GM19043 (cell line): Measurements from ENCODE around the gene TAF11.
"Not testable (repeated sequence)": the region's sequence is repeated elsewhere in the genome, so short reads cannot be mapped to it uniquely, and the experiment has no call there.

Experiments used
- ATAC-seq: cut with Tn5 transposase; IDR thresholded peaks from one replicate; pipeline ENCODE4 v1.9.1; 2021; ENCODE audit warnings: low read depth; ENCODE audit not compliant: unreplicated experiment

TAF11 gene

DNA sequence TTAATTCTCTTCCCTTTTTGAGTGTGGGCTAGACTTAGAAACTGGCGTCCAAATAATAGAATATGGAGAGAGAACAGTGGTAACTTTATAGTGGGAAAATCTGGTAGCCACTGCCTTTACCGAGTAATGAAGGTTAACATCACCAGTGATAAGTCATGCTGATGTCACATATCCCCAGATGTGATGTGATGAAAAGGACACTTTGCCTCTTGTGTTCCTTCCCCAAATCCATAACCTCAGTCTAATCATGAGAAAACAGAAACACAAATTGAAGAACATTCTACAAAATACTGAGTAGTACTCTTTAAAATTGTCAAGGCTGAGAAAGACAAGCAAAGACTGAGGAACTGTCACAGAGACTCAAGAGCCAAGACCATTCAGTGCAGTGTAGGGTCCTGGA is 19.0 kb upstream of the TAF11 start:
- no peak for ATAC-seq

DNA sequence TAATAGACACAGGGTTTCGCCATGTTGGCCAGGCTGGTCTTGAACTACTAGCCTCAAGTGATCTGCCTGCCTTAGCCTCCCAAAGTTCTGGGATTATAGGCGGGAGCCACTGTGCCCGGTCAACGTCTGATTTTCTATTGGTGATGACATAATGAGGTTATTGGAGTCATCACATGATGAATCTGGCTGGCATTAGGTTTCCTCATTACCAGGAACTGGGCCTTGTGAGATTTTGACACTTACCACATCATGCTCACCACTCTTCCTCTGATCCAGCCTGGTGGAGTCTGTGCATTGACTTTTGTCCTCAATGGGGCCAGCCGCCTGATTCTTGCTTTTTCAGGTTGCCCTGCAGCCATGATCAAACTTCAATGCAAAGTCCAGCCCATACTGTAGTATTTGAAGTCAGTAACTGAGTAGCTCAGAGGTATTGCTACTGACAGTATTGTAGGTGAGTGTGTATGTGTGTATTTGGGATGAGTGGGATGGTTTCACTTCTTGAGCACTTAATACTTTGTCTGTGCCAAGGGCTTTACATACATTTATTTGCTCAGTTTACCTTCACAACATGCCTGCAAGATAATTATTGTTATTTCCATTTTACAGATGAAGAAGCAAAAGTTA is 17.3 kb upstream of the TAF11 start:
- no peak for ATAC-seq

DNA sequence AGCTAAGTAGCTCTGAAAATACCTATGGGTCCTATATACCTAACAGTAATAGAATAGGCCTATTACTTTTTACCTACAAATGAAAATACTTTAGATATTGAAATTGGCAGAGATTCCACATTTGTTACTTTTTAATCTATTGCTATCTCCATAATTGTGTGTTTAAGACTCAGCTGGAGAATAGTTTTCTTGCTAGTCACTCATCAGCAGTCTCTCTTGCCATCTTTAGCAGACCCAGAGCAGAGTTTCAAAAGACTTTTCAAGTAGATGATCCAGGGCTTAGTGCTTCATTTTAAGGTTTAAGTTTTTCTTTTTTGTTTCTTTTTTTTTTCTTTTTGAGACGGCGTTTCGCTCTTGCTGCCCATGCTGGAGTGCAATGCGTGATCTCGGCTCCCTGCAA is 14.1 kb upstream of the TAF11 start:
- ATAC-seq, result no peak

DNA sequence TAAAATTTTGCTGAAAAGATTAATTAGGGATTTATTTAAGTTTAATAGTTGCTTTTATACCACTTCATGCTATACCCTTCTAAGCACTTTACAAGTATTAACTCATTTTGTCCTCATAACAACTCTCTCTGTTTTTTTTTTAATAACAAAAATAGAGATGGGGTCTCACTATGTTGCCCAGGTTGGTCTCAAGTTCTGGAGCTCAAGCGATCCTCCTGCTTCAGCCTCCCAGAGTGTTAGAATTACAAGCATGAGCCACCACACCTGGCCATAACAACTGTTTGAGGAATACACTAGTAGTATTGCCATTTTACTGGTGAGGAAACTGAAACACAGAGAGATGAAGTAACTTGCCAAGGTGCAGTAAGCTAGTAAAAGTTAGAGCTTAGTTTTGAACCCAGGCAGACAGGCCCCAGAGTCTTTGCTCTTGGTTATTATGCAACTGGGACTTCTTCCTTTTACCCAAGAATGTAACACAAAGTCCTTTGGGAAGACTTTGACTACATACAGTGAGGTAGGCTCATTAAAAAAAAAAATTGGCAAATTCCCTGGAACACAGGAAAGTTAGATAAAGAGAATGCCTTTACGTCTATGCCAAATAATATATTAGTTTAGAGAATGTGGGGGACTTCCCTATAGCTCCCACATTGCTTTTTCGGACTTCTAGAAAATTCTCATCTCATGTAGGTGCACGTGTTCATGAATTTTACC is 12.6 kb upstream of the TAF11 start:
- ATAC-seq, result no peak

DNA sequence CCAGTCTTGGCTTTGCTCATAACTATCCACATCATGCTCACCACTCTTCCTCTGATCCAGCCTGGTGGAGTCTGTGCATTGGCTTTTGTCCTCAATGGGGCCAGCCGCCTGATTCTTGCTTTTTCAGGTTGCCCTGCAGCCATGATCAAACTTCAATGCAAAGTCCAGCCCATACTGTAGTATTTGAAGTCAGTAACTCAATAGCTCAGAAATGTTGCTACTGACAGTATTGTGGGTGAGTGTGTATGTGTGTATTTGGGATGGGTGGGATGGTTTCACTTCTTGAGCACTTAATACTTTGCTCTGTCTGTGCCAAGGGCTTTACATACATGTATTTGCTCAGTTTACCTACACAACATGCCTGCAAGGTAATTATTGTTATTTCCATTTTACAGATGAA is 11.9 kb upstream of the TAF11 start:
- not testable (repeated sequence) for ATAC-seq

DNA sequence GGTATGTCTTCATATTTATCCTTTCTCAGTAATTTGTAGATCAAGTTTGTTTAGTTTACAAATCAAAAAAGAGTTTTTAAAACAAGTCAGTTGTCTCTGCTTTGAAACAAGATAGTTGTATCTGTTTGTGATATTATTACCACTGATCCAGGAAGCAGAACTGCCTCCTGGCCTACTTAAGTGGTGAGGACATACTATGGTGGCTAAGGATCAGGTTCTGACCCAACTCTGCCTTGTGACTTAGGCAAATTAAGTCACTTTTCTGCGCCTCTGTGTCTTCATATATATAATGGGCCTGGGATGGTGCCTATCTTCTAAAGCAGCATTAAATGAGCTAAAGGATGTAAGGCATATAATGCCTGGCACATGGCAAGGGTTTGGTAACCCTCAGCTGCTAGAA is 9.9 kb upstream of the TAF11 start:
- no peak for ATAC-seq

DNA sequence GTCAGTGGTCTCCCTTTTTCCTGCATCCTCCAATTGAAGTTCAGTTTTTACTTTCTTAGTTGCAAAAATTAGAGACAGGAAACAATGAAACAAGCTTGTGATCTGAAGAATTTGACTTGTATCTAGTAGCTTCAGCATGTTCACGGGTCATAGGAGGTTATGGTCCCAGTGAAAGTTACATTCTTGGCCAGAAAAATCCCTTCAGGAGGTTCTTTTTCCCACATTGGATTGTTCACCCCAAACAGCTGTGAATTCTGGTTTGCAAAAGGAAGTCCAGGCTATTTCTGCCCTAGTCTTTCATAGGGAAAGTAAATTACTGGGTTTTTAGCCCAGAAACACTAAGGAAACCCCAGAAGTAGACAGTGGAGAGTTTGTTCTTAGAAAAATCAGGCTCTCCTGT is 9.3 kb upstream of the TAF11 start:
- ATAC-seq, result no peak

DNA sequence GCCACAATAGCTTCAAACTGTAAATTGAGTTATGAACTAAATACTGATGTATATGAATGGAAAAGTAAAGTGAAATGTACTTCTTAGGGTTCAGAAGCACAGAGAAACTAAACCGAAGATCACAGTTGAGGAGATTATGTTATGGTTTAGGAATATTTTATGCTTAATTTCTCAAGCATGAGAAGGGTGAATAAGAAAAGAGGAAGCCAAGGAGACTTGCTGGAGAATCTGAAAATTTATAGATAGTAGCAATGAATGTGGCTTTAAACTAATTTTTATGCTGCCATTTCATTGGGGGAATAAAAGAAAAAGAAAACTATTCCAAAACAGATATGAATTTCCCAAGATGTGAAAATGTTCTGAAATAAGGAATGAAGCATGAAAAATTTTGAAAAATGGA is 6.9 kb upstream of the TAF11 start:
- no peak for ATAC-seq

DNA sequence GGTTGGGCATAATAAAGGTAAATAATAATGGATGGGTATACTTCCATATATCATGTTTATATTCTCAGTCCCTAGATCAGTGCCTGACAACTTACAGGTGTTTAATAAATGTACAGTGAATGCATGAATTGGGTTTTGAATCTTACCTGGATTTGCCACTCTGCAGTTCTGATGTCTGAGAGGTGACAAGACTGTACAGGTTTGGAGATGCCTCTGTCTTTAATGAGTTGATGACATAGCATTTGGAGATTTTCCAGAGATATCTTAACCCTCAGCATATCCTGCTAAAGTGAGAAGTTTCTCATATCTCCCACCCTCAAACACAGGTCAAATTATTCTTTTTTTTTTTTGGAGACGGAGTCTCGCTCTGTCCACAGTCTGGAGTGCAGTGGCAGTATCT is 3.5 kb upstream of the TAF11 start:
- no peak for ATAC-seq

DNA sequence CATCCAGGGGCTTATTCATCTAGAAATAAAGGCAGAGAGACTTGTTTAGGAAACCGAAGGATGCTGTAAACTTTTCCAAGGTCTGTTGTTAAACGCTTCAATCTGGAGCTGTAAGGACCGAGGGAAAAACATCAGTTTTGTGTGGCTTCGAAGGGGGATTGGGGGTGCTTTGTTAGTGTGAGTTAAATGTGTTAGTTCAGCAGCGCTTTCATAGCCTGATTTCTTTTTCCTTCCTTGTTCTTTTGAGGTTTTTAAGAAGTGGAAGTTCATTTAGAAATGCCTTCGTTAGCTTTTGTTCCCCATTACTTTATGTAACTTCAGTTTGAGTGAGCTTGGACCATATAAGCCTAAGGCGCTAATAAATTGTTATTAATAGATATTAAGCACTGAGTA is 2.7 kb upstream of the TAF11 start:
- ATAC-seq, result no peak

DNA sequence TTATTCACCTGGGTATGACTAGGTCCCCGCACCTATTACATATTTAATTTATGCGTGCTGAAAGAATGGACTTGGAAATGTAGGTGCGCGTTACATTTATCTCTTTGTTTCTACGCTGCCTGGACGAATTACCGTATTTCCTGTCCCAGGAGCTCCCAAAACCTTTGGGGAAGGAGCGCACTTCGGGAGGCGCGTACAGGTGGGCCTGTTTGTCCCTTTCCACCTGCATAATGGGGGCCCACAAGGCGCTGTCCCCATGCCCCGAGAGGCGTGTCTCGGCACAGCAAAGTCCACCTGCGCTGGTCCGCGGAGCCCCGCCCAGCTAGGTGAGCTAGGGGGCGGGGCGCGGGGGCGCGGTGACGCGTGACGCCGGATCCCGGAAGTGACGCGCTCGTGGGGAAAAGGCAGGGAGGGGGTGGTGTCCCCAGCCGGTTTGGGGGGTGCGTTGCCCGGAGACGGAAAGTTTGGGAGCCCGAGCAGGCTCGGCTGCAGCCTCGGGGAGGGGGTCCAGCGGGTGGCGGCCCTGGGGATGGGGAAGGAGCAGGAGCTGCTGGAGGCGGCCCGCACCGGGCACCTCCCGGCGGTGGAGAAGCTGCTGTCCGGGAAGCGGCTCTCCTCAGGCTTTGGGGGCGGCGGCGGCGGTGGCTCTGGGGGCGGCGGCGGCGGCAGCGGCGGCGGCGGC is 1.2 kb upstream of the TAF11 start, which contains the start of gene ANKS1A:
ANKS1A (plus strand) TSS at position 382 of the 682 bp plus-strand sequence; CDS start at position 530, 148 bp downstream.
- no peak for ATAC-seq

DNA sequence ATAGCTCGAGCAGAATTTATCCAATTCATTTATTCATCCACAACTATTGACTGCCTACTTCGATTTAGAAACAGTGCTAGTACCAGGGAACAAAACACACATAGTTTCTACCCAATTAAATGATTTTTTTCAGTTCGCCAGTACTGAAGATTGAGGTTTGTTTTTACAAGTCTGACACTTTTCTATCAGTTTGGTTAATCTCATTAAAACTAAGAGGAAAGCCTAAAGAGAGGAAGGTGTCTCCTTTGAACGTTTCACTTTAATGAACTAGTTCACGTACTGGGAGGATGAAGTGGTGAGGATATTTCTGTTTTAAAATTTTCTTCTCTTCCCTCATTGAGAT is 643 bp upstream of the TAF11 start:
- no peak for ATAC-seq

DNA sequence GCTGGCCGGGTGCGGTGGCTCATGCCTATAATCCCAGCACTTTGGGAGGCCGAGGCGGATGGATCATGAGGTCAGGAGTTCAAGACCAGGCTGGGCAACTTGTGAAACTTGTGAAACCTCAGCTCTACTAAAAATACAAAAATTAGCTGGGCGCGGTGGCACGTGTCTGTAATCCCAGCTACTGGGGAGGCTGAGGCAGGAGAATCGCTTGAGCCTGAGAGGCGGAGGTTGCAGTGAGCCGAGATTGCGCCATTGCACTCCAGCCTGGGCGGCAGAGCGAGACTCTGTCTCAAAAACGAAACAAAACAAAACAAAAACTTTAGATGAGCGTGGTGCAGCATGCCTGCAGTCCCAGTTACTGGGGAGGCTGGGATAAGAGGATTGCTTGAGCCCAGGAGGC is 2.0 kb downstream of the TAF11 start:
- not testable (repeated sequence) for ATAC-seq

DNA sequence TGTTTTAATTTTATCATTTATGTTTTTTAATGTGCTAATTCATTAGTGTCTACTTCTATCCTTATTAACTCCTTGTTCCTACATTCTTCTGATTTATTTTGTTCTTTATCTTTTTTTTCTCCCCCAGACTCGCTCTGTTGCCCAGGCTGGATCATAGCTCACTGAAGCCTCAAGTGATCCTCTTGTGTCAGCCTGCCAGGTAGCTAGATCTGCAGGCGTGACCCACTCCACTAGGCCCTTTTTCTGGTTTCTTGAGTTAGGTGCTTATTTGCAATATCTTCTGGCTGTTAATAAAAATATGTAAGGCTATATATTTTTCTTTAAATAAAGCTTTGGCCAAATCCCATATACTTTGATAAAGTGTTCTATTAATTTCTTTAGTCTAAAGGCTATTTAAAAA is 2.8 kb downstream of the TAF11 start:
- no peak for ATAC-seq

DNA sequence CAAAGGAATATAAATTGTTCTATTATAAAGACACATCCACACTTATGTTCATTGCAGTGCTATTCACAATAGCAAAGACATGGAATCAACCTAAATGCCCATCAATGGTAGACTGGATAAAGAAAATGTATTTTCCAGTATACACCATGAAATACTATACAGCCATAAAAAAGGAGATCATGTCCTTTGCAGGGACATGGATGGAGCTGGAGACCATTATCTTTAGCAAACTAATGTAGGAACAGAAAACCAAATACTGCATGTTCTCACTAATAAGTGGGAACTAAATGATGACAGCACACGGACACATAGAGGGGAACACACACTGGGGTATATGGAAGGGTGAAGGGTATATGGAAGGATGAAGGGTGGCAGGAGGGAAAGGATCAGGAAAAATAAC is 3.8 kb downstream of the TAF11 start:
- not testable (repeated sequence) for ATAC-seq

DNA sequence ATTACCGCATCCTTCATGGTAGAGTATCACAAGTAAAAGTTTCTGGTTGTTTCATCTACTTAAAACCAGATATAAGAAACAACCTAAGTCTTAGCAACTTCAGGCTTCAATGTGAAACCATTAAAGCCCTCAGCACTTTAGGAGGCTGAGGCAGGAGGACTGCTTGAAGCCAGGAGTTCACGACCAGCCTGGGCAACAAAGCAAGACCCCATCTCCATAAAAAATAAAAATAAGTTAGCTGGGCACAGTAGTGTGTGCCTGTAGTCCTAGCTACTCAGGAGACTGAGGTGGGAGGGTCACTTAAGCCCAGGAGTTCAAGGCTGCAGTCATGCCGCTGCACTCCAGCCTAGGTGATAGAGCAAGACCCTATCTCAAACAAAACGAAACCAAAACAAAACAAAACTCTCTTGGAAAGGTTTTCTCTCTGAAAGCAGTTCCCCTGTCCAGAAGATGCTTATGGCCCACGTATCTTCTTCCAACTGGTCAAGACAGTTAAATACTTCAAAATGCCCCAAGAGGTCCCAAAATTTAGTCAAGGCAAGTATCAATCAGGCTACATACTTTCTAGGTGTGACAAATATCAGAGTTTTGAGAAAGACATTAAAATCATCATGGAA is 9.9 kb downstream of the TAF11 start:
- ATAC-seq, result no peak

DNA sequence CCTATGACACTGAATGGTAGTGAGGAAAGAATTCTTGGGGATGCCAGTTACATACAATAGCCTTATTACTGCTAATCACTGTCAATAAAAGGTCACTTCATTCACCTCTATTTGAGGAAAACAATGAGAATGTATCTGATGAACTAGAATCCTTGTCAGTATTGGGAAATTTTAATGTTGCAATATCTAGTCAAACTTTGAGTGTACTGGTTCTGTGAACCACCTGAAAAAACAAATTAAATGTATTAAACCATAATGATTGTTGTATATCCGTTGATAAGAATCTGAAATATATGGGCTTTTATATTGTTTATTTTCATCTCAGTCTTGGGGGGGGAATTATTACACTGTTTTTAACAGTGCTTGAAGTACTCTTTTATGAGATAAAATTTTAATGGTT is 10.6 kb downstream of the TAF11 start:
- no peak for ATAC-seq

DNA sequence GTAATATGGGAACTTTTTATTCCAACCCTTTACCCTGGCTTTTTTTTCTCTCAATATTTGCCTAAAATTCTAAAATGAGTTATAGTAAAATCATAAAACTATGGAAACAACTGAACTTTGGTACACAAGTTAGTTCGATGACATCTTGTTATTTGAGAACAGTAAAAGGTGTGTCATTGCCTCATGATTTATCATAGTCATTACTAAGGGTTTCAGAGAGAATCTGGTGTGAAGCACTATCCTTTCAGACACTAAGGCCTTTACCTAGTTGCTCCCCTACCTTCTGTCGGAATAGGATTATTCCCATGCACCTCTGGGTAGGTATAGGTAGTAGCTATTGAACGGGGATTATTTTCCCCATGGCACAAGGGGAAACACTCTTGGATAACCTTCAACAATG is 11.4 kb downstream of the TAF11 start:
- no peak for ATAC-seq

DNA sequence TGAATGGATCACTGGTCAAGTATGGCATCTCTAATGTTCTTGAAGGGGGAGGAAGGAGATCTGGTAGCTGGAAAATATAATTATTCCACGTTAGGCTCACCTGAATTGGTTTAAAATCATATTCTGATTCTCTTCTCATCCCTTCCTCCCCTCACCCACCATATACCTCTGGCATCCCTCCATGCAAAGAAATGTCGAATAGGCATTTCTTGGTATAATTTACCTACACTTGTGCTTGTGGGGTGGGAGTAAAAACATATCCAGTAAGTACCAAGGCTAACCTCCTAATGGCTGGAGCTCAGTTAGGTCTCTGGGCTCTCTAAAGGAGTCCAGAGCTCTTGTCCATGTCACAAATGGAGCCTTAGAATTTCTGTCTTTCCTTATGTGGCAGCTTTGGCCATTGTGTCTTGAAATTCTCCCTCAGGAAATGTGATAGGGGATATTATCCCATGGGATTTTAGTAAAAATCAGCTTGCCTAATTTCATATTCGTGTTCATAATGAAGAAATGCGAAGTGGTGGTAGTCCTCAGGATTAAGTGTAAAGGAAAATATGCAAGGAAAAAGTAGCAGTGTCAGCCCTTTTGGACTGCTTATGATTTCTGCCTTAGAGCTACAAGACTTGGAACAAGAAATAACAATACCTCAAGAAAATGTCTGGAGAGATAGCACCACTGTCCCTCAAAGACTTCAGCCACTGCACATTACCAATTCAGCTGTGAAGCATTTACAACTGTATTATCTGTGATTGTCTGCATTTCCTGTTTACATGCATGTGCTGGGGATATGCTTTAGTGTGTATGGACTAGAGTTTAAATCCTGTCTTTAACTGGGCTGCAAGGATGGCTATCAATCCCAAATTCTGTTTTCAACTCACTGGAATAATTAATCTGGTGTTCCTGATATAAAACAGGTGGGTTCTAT is 12.3 kb downstream of the TAF11 start:
- ATAC-seq, result no peak

DNA sequence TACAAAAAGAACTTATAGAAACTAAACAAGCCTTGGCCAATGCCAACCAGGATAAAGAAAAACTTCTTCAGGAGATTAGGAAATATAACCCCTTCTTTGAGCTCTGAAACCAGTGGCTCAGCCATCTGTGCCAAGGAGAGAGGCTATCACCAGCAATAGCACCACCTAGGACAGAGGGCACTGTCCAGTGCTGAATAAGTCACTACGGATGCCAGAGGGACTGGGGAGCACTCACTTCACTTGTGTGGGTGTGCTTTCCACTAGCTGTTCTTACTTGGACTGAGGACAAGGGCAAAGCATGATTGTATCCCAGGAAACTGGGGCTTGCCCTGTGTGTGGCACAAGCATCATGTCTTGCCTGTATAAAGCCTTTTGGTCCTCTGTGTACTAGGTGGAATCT is 15.5 kb downstream of the TAF11 start:
- ATAC-seq, result no peak

DNA sequence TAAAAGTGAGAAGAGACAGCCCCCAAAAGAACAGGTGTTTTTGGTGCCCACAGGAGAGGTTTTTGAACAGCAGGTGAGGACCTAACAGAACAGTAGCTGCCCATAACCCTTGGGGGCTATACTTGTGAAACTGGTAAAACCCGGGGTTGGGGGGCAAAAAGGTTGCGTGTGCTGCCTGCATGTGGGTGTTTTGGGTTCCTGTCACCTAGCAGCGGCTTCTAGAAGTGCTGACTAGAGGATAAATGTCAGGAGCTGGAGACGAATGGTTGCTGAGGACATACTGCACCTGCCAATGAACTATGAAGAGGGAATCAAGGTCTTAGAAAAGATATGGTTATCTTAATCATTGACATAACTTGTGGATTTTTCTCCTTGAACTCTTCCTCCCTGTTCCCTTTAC is 16.0 kb downstream of the TAF11 start:
- no peak for ATAC-seq
